Retinal pigment epithelial cell (primary cell): Measurements from ENCODE around the gene MAP9.
"Not testable (repeated sequence)": the region's sequence is repeated elsewhere in the genome, so short reads cannot be mapped to it uniquely, and the experiment has no call there.

ENCODE experiments used
- DNase-seq: peaks from one replicate; pipeline ENCODE4 v3.0.0-alpha.2; 2010; ENCODE audit warnings: low read depth
- H3K4me3 ChIP-seq: 2 replicates; pipeline ENCODE4 v1.5.1; 2011; ENCODE audit warnings: mild to moderate bottlenecking, low read length, control low read depth, moderate library complexity
- CTCF ChIP-seq: conservative IDR thresholded peaks from 2 replicates; pipeline ENCODE4 v1.5.1; 2011; ENCODE audit warnings: low read depth, low read length, control low read depth, inconsistent platforms

The MAP9 gene

GRCh38 chr4:155322782-155323181 lies 54.0 kb downstream of the MAP9 start:
- TF ChIP-seq CTCF, result no peak
- no peak overlapping the region for H3K4me3 ChIP-seq
- DNase-seq, result no peak

GRCh38 chr4:155321006-155321405 lies 55.8 kb downstream of the MAP9 start:
- TF ChIP-seq CTCF, result no peak
- H3K4me3 ChIP-seq, result no peak overlapping the region
- no peak for DNase-seq

- TF ChIP-seq CTCF, result no peak
- no peak for DNase-seq
- H3K4me3 ChIP-seq, result no peak overlapping the region
Observed at GRCh38 chr4:155319516-155319915, 57.2 kb downstream of the MAP9 start.

GRCh38 chr4:155312027-155312426 lies 64.7 kb downstream of the MAP9 start:
- DNase-seq, H3K4me3 ChIP-seq: not testable (repeated sequence)

- no peak for DNase-seq
- no peak for TF ChIP-seq CTCF
- no peak overlapping the region for H3K4me3 ChIP-seq
Observed at GRCh38 chr4:155307731-155308277, 69.0 kb downstream of the MAP9 start.

- TF ChIP-seq CTCF, result no peak
- H3K4me3 ChIP-seq, result no peak overlapping the region
- DNase-seq, result no peak
Observed at GRCh38 chr4:155305619-155306018, 71.1 kb downstream of the MAP9 start.

- no peak for DNase-seq
- no peak overlapping the region for H3K4me3 ChIP-seq
- TF ChIP-seq CTCF, result no peak
Observed at GRCh38 chr4:155304375-155304774, 72.4 kb downstream of the MAP9 start.

GRCh38 chr4:155299103-155299502 lies 77.7 kb downstream of the MAP9 start:
- DNase-seq, result no peak
- no peak for TF ChIP-seq CTCF
- H3K4me3 ChIP-seq, result no peak overlapping the region
